GM12872 (cell line): ENCODE data around the gene MICOS13.

Source experiments
- TF ChIP-seq, protein P1 (sequence below): IDR thresholded peaks from 3 replicates; pipeline ENCODE4 v1.5.1; 2011; ENCODE audit warnings: low read depth, mild to moderate bottlenecking, low read length, moderate library complexity; ENCODE audit not compliant: insufficient read depth

The MICOS13 gene

DNA sequence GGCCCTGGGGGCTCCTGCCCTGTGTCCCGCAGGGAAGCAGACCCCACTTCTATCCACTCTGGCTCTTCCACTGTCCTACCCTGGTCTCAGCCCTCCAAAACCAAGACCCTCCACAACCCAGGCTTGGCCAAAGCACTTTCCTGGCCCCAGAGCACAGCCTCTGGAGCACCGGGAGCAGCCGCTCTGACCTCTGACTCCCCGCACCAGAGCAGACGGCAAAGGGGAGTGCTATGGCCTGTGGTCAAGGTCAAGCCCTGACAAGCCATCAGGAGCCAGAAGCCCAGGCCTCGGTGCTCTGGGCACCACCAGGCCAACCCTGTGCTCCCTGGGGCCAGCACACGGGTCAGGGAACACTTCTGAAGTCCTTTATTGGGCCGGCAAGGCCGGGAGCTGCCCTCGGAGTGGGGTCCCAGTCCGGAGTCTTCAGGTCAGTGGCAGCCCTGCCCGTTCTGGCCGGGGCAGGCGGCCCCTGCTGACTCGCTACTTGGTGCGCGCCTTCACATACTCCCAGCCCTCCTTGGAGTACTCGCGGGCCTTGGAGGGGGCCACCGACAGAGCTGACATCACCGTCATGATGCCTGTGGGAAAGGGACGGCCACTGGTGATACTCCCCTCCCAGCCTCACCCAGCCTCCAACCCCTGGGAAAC, 2.1 kb downstream of the MICOS13 start:
- TF ChIP-seq, protein P1, sequence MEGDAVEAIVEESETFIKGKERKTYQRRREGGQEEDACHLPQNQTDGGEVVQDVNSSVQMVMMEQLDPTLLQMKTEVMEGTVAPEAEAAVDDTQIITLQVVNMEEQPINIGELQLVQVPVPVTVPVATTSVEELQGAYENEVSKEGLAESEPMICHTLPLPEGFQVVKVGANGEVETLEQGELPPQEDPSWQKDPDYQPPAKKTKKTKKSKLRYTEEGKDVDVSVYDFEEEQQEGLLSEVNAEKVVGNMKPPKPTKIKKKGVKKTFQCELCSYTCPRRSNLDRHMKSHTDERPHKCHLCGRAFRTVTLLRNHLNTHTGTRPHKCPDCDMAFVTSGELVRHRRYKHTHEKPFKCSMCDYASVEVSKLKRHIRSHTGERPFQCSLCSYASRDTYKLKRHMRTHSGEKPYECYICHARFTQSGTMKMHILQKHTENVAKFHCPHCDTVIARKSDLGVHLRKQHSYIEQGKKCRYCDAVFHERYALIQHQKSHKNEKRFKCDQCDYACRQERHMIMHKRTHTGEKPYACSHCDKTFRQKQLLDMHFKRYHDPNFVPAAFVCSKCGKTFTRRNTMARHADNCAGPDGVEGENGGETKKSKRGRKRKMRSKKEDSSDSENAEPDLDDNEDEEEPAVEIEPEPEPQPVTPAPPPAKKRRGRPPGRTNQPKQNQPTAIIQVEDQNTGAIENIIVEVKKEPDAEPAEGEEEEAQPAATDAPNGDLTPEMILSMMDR: no peak

DNA sequence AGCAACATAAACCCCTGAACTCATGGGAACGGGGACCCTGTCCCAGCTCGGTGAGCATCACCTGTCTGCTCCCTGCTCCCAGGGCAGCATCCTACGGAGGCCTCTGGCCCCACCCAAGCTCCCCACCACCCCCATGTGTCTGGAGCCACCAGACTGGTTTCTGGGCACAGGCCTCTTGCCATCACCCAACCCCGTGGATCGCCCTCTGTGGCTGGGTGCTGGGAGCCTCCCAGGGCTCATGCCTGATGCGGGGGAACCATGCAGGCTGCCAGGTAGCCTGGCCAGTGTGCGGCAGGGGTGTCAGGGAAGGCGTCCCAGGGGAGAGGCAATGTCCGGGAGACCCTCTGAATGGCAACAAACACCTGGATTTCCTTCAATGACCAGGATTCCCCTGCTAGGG, 2.7 kb downstream of the MICOS13 start:
- TF ChIP-seq, protein P1: no peak

DNA sequence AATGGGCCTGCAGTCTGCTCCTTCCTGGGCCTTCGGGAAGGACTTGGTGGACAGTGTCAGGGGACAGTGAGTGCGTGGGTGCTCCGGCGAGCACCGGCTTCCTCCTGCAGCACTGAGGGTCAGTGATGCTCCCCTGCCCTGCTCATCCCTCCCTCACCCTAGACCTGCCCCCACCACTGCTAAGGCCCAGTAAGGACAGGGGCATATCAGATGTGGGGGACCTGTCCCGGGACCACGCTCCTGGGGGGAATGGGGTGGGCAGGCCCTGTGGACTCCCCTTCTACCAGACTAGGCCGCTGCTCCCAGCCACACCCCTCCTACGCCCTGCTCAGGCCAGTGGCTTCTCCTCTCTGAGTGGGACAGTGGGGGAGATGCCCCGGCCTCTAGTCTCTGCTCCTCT, 3.2 kb downstream of the MICOS13 start:
- TF ChIP-seq, protein P1: no peak

DNA sequence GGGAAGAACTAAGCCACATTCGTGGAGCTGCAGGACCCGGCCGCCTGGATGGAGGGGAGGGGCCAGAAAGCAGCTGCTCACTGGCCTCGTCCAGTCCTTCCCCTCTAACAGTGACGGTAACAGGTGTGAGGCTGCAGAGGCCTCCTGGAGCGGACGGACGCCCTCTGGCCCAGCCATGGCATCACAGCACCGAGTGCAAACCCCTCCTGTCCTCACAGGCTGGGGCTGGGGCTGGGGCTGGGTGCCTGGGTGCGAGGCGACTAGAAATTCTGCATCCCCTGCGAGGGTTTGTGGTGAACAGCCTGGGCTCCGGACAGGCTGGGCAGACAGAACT, 3.6 kb downstream of the MICOS13 start:
- TF ChIP-seq, protein P1: no peak

DNA sequence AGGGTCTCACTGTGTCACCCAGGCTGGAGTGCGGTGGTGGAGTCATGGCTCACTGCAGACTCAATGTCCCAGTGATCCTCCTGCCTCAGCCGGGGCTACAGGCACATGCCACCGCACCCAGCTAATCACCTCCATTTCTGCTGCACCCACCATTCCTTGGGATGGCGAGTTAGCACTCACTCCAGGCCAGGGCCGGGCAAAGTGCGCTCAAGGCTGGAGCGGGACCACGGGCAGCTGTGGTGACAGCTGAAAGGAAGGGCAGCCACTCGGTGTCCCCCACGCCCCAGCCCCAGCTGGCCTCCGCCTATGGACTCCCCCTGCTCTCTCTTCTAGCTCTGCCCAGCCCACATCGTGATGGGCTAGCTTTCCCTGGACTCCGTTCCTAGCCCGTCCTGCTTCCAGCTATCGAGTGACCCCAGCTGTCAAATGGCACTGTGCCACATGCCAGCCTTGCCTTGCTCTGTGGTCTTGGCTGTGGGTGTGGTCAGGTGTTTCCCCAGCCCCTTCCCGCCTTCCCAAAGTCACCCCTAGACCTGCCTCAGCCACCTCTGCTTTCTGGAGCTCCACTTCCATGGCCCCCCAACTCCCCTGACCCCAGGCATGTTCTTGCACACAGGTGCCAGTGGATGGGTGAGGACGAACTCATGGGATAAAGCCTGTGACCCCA, 4.1 kb downstream of the MICOS13 start:
- TF ChIP-seq, protein P1: no peak

DNA sequence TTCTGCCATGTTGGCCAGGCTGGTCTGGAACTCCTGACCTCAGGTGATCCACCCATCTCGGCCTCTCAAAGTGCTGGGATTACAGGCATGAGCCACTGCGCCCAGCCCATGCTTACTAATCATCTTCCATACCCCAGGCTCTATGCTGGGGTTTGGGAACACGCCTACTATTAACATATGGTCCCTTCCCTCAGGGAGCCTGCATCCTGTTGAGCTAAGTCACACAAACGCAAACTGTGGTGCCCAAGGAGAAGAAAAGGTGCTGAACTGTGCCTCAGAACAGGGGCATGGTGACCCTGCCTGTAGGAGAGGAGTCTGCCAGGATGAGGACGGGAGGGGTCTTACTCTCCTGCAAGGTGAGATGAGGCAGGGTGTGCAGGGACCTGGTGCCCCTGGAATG, 5.6 kb downstream of the MICOS13 start:
- TF ChIP-seq, protein P1: no peak

DNA sequence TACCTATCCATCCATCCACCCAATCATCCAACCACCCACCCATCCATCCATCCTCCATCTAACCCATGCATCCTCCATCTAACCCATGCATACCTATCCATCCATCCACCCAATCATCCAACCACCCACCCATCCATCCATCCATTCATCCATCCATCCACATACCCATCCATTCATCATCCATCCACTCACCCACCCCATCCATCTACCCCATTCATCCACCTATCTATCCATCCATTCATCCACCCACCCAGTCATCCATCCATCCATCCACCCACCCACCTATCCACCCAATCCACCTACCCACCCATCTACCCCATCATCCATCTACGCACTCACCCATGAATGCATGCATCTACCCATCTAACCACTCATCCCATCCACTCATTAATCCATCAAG, 6.6 kb downstream of the MICOS13 start:
- TF ChIP-seq, protein P1: no peak
